Measurements from ENCODE around the gene ZNF581. TPM values are rescaled to one million over a fixed set of nuclear protein-coding genes. Genes with fewer than 3 reads are reported as not detected.

Gene ZNF581
- total RNA-seq, 2 donors from 2014 or later = 16.0 to 20.3 TPM

GRCh38 chr19:55598719-55599467 lies 44.6 kb upstream of the ZNF581 start:
- H3K9me3 ChIP-seq = no peaks in the 10 kb centered on the region
- peak overlapping the region; percentile 61 for H3K4me3 ChIP-seq
- H3K27ac ChIP-seq = peak overlapping the region; percentile 96
- H3K4me1 ChIP-seq = no peaks in the 10 kb centered on the region
- H3K27me3 ChIP-seq = no peaks in the 10 kb centered on the region
- H3K36me3 ChIP-seq = no peaks in the 10 kb centered on the region
- no peak for TF ChIP-seq CTCF (IDR thresholded peaks at IDR 0.05)
- peak; percentile 96 for DNase-seq
- intact Hi-C loops (cut with DNase I) = no loop called here
- peak overlapping the region; percentile 78 to 80 for H3K9ac ChIP-seq (ENCODE audit: low read depth in 2 of 2, low read length in 2 of 2)

GRCh38 chr19:55599468-55599841 lies 44.0 kb upstream of the ZNF581 start, which contains the start of gene FIZ1:
TSS of gene FIZ1 (minus strand) at chr19:55599517. CDS start at chr19:55597865, 1,652 bp downstream.
- Histone ChIP-seq H3K9me3 (no peaks in the 10 kb centered on the region), H3K4me1 (no peaks in the 10 kb centered on the region), H3K36me3 (no peaks in the 10 kb centered on the region), H3K27ac (peak within 1 kb of the TSS; percentile 96), H3K9ac (ENCODE audit: low read depth in 2 of 2, low read length in 2 of 2) (peak within 1 kb of the TSS; percentile 80 to 84), H3K4me3 (peak within 1 kb of the TSS; percentile 61), H3K27me3 (no peaks in the 10 kb centered on the region)
- peak; percentile 98 for DNase-seq
- intact Hi-C loops (cut with DNase I) = no loop called here
- no peak for TF ChIP-seq CTCF (IDR thresholded peaks at IDR 0.05)

- no peak for TF ChIP-seq CTCF (IDR thresholded peaks at IDR 0.05)
- peak within 1 kb of the TSS; percentile 61 for H3K4me3 ChIP-seq
- peak within 1 kb of the TSS; percentile 96 for H3K27ac ChIP-seq
- H3K36me3 ChIP-seq = no peaks in the 10 kb centered on the region
- H3K9me3 ChIP-seq = no peaks in the 10 kb centered on the region
- H3K9ac ChIP-seq (ENCODE audit: low read depth in 2 of 2, low read length in 2 of 2) = peak within 1 kb of the TSS; percentile 80 to 84
- intact Hi-C loops (cut with DNase I) = no loop called here
- H3K4me1 ChIP-seq = no peaks in the 10 kb centered on the region
- H3K27me3 ChIP-seq = no peaks in the 10 kb centered on the region
- peak; percentile 83 for DNase-seq
Observed at GRCh38 chr19:55599842-55600661, 43.4 kb upstream of the ZNF581 start, which contains the start of gene ZNF524. TSS of gene ZNF524 (plus strand) at chr19:55600288. CDS start at chr19:55602113, 1,825 bp downstream.

GRCh38 chr19:55600662-55601028 lies 42.8 kb upstream of the ZNF581 start:
- Histone ChIP-seq H3K9ac (ENCODE audit: low read depth in 2 of 2, low read length in 2 of 2) (peak overlapping the region; percentile 79 to 84), H3K27ac (peak overlapping the region; percentile 96), H3K27me3 (no peaks in the 10 kb centered on the region), H3K9me3 (no peaks in the 10 kb centered on the region), H3K4me1 (no peaks in the 10 kb centered on the region), H3K36me3 (no peaks in the 10 kb centered on the region), H3K4me3 (peak overlapping the region; percentile 61)
- TF ChIP-seq CTCF (IDR thresholded peaks at IDR 0.05) = no peak
- DNase-seq = no peak
- intact Hi-C loops (cut with DNase I) = no loop called here

- Histone ChIP-seq H3K27me3 (no peaks in the 10 kb centered on the region), H3K27ac (peak overlapping the region; percentile 96), H3K9me3 (no peaks in the 10 kb centered on the region), H3K36me3 (no peaks in the 10 kb centered on the region), H3K9ac (ENCODE audit: low read depth in 2 of 2, low read length in 2 of 2) (peak overlapping the region; percentile 79 to 84), H3K4me3 (peak overlapping the region; percentile 61), H3K4me1 (no peaks in the 10 kb centered on the region)
- peak; percentile 28 for DNase-seq
- intact Hi-C loops (cut with DNase I) = no loop called here
- TF ChIP-seq CTCF (IDR thresholded peaks at IDR 0.05) = no peak
Observed at GRCh38 chr19:55601084-55601483, 42.4 kb upstream of the ZNF581 start.
